ENCODE measurements around the gene TXNRD1. TPM values are rescaled to one million over a fixed set of nuclear protein-coding genes. Genes with fewer than 3 reads are reported as not detected.

TXNRD1 gene
- total RNA-seq, 2 donors from 2014 or later: 87.6 to 115 TPM

GRCh38 chr12:104340177-104340576 is 124.6 kb downstream of the TXNRD1 start:
- intact Hi-C loops (cut with DNase I): no loop called here
- TF ChIP-seq POLR2A (IDR thresholded peaks at IDR 0.05) (no peak), CTCF (IDR thresholded peaks at IDR 0.05) (no peak), POLR2AphosphoS5 (IDR thresholded peaks at IDR 0.05) (no peak)
- H3K4me1 ChIP-seq (replicated peaks): no peaks in the 10 kb centered on the region
- peaks cover 0 to 6% of the 10 kb centered on the region in 2 donors for H3K36me3 ChIP-seq
- no peak for DNase-seq (ENCODE audit: low spot score)
- H3K9me3 ChIP-seq: no peaks in the 10 kb centered on the region
- 42% methylated on average over 1 of the region's 1 CpG for WGBS
- no peaks in the 10 kb centered on the region for H3K27me3 ChIP-seq (replicated peaks; ENCODE audit: insufficient read depth)
- H3K4me3 ChIP-seq: no peak overlapping the region
- H3K27ac ChIP-seq: no peak overlapping the region

DNA sequence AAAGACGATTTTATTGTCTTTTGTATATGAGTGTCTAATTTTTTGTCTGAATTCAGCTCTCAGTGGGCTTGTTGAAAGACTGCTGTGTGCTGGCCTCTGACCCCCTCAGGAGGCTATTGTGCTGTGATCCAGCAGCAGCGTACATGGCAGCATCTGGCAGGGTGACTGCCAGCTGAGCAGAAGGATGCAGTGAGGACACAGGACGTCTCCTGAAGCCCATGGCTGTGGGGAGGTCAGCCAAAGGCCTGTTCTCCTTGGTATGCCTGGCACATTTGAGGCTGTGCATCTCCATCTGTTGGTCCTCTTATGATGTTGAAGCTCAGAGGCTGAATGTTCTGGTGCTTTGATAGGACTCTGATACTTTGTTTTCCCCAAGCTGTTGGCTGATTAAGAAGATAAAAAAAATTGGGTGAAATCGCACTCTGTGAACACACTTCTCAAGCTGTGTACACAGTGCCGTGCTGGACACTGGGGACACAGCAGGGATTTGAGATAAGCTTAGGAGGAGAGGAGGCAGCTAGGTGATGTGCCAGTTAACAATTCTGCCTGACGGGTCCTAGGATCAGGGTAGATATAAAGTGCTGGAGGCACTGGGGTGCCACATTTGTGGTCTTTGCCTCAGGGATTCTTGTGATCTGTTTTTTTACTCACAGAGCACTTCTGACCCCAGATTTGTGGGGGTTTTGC is 125.5 kb downstream of the TXNRD1 start:
- H3K27me3 ChIP-seq (replicated peaks; ENCODE audit: insufficient read depth): no peaks in the 10 kb centered on the region
- no peaks in the 10 kb centered on the region for H3K9me3 ChIP-seq
- DNase-seq (ENCODE audit: low spot score): no peak
- intact Hi-C loops (cut with DNase I): no loop called here
- H3K27ac ChIP-seq: no peak overlapping the region
- no peak overlapping the region for H3K4me3 ChIP-seq
- WGBS: 52% methylated on average over 6 of the region's 6 CpGs
- peaks cover 0 to 6% of the 10 kb centered on the region in 2 donors for H3K36me3 ChIP-seq
- no peak for TF ChIP-seq POLR2AphosphoS5 (IDR thresholded peaks at IDR 0.05)
- TF ChIP-seq CTCF (IDR thresholded peaks at IDR 0.05): no peak
- TF ChIP-seq POLR2A (IDR thresholded peaks at IDR 0.05): no peak
- H3K4me1 ChIP-seq (replicated peaks): no peaks in the 10 kb centered on the region

DNA sequence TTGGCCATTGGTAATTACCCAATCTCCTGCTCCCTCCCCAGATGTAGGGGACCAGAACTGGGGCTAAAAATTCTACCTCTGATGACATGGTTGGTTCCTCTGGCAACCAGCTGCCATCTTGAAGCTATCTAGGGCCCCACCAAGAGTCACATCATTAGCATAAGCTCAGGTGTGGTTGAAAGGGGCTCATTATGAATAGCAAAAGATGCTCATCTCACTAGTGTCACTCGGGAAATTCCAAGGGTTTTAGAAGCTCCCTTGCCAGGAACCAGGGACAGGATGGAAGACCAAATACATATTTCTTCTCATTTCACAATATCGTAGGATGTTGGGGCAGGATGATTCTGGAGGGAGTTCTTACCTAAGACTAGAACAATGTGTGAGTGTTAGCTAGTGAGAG is 126.6 kb downstream of the TXNRD1 start:
- Histone ChIP-seq H3K36me3 (peaks cover 0 to 6% of the 10 kb centered on the region in 2 donors), H3K4me1 (replicated peaks) (no peaks in the 10 kb centered on the region), H3K27me3 (replicated peaks; ENCODE audit: insufficient read depth) (no peaks in the 10 kb centered on the region), H3K9me3 (no peaks in the 10 kb centered on the region), H3K27ac (no peak overlapping the region), H3K4me3 (no peak overlapping the region)
- TF ChIP-seq CTCF (IDR thresholded peaks at IDR 0.05) (no peak), POLR2A (IDR thresholded peaks at IDR 0.05) (no peak), POLR2AphosphoS5 (IDR thresholded peaks at IDR 0.05) (no peak)
- WGBS: 82% methylated on average over 2 of the region's 2 CpGs
- intact Hi-C loops (cut with DNase I): no loop called here
- no peak for DNase-seq (ENCODE audit: low spot score)

DNA sequence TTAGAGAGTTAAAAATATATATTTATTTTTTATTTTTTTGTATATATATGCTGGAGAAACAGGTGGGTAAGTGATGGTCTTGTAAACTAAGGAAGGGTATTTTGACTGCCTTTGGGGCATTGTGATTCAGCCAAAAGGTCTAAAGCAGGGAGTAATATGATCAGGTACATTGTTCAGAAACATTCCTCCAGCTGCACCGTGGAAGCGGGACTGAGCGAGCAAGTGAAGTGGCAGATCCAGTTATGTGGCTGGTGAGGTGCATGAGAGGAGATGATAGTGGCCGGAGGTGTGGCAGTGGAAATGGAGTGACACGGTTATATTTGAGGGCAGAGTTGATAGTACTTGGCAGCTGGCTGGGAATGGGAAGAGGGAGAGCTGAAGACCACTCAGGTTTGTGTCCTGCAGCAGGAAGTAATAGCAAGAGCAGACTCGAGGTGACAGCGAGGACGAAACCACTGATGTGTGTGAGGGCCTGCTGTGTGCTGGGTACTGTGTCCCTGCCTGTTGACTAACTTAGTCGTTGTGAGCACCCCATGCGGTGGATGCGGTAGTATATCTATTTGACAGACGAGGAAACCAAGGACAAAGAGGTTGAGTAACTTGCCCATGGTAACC is 127.2 kb downstream of the TXNRD1 start:
- WGBS: 74% methylated on average over 12 of the region's 12 CpGs
- no peaks in the 10 kb centered on the region for H3K9me3 ChIP-seq
- no peaks in the 10 kb centered on the region for H3K27me3 ChIP-seq (replicated peaks; ENCODE audit: insufficient read depth)
- no peak for DNase-seq (ENCODE audit: low spot score)
- H3K36me3 ChIP-seq: peaks cover 0 to 6% of the 10 kb centered on the region in 2 donors
- intact Hi-C loops (cut with DNase I): no loop called here
- H3K27ac ChIP-seq: no peak overlapping the region
- H3K4me3 ChIP-seq: no peak overlapping the region
- TF ChIP-seq POLR2AphosphoS5 (IDR thresholded peaks at IDR 0.05) (no peak), CTCF (IDR thresholded peaks at IDR 0.05) (no peak), POLR2A (IDR thresholded peaks at IDR 0.05) (no peak)
- no peaks in the 10 kb centered on the region for H3K4me1 ChIP-seq (replicated peaks)

- no peak overlapping the region for H3K4me3 ChIP-seq
- intact Hi-C loops (cut with DNase I): no loop called here
- H3K36me3 ChIP-seq: peaks cover 3 to 6% of the 10 kb centered on the region in 2 donors
- no peak for DNase-seq (ENCODE audit: low spot score)
- no peaks in the 10 kb centered on the region for H3K9me3 ChIP-seq
- H3K27ac ChIP-seq: no peak overlapping the region
- H3K27me3 ChIP-seq (replicated peaks; ENCODE audit: insufficient read depth): no peaks in the 10 kb centered on the region
- 76% methylated on average over 2 of the region's 2 CpGs for WGBS
- no peaks in the 10 kb centered on the region for H3K4me1 ChIP-seq (replicated peaks)
- no peak for TF ChIP-seq POLR2A (IDR thresholded peaks at IDR 0.05)
- no peak for TF ChIP-seq POLR2AphosphoS5 (IDR thresholded peaks at IDR 0.05)
- TF ChIP-seq CTCF (IDR thresholded peaks at IDR 0.05): no peak
Measured at GRCh38 chr12:104344682-104345081, 129.1 kb downstream of the TXNRD1 start.

Measured in prostate gland (tissue), 2 donors.